Measurements from ENCODE around the gene LRRN2. TPM values are rescaled to one million over a fixed set of nuclear protein-coding genes. Genes with fewer than 3 reads are reported as not detected.

Gene LRRN2
- total RNA-seq, 1 experiment from 2014 or later = 5.3 TPM

DNA sequence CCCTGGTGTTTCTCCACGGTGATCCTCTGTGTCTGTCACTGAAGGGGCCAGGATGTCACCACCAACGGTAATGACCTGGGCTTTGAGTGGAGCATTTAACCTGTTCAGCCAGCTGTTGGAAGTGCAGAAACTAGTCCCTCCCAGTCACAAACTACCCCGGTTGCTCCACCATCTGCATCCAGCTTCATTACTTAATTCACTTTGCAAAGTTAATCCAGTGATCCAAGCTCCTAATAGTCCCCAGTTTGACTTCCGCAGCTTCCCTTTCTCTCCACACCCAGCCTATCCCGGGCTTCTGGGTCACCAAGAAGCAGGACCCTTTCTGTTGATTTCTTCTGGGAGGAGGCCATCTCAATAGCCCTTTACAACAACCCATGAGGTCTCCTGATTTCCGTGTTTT, 105.9 kb downstream of the LRRN2 start:
- Mint-ChIP-seq H3K36me3 (no peaks in the 10 kb centered on the region), H3K4me1 (peaks cover 57% of the 10 kb centered on the region), H3K27me3 (ENCODE audit: low read depth) (peaks cover 26% of the 10 kb centered on the region), H3K27ac (no peak overlapping the region), H3K4me3 (no peak overlapping the region), H3K9me3 (no peaks in the 10 kb centered on the region)
- ChIA-PET POLR2A (no interaction called here), CTCF (interaction anchor here (0.8 to 2.8 kb wide), 8 partner anchors 9 to 482 kb away, joined by 3 to 18 read pairs (median 4); no protein-coding TSS in a partner anchor)
- DNase-seq (ENCODE audit: low spot score) (no peak), ATAC-seq (no peak)
- TF ChIP-seq PRDM15 (CRISPR knock-in tag; IDR thresholded peaks at IDR 0.05) (peak; percentile 42; the same call in 1 of the 2 replicates), ATF1 (CRISPR knock-in tag; IDR thresholded peaks at IDR 0.05) (no peak)
- TF ChIP-seq, protein P1, sequence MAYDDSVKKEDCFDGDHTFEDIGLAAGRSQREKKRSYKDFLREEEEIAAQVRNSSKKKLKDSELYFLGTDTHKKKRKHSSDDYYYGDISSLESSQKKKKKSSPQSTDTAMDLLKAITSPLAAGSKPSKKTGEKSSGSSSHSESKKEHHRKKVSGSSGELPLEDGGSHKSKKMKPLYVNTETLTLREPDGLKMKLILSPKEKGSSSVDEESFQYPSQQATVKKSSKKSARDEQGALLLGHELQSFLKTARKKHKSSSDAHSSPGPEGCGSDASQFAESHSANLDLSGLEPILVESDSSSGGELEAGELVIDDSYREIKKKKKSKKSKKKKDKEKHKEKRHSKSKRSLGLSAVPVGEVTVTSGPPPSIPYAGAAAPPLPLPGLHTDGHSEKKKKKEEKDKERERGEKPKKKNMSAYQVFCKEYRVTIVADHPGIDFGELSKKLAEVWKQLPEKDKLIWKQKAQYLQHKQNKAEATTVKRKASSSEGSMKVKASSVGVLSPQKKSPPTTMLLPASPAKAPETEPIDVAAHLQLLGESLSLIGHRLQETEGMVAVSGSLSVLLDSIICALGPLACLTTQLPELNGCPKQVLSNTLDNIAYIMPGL (CRISPR knock-in tag; IDR thresholded peaks at IDR 0.05) = no peak

GRCh38 chr1:204578867-204579664, 106.5 kb downstream of the LRRN2 start:
- Mint-ChIP-seq H3K27ac (no peak overlapping the region), H3K4me1 (peaks cover 60% of the 10 kb centered on the region), H3K4me3 (no peak overlapping the region), H3K27me3 (ENCODE audit: low read depth) (peaks cover 27% of the 10 kb centered on the region), H3K36me3 (no peaks in the 10 kb centered on the region), H3K9me3 (no peaks in the 10 kb centered on the region)
- POLR2A ChIA-PET = no interaction called here
- DNase-seq (ENCODE audit: low spot score) (peak; percentile 39), ATAC-seq (peak; percentile 34)
- CTCF ChIA-PET = interaction anchor here (0.8 to 2.8 kb wide), 10 partner anchors 10 to 483 kb away, joined by 3 to 18 read pairs (median 3); no protein-coding TSS in a partner anchor
- TF ChIP-seq ESRRA (CRISPR knock-in tag; IDR thresholded peaks at IDR 0.05; ENCODE audit: borderline replicate concordance) (no peak), NR1H2 (CRISPR knock-in tag; IDR thresholded peaks at IDR 0.05) (no peak), ZNF219 (CRISPR knock-in tag; IDR thresholded peaks at IDR 0.05; ENCODE audit: borderline replicate concordance) (no peak), AR (CRISPR knock-in tag; IDR thresholded peaks at IDR 0.05) (no peak), NR2C2 (CRISPR knock-in tag; IDR thresholded peaks at IDR 0.05) (no peak), ETV6 (CRISPR knock-in tag; IDR thresholded peaks at IDR 0.05) (no peak), MYBL2 (CRISPR knock-in tag; IDR thresholded peaks at IDR 0.05) (no peak), ZNF121 (CRISPR knock-in tag; IDR thresholded peaks at IDR 0.05) (no peak), CDX4 (CRISPR knock-in tag; IDR thresholded peaks at IDR 0.05; ENCODE audit: borderline replicate concordance) (no peak), OVOL2 (CRISPR knock-in tag; IDR thresholded peaks at IDR 0.05; ENCODE audit: borderline replicate concordance) (no peak), CBFB (CRISPR knock-in tag; IDR thresholded peaks at IDR 0.05; ENCODE audit: low read depth) (no peak), MLX (CRISPR knock-in tag; IDR thresholded peaks at IDR 0.05) (no peak), TP53 (CRISPR knock-in tag; IDR thresholded peaks at IDR 0.05) (no peak), IRF1 (CRISPR knock-in tag; IDR thresholded peaks at IDR 0.05) (no peak)
- TF ChIP-seq, protein P2, sequence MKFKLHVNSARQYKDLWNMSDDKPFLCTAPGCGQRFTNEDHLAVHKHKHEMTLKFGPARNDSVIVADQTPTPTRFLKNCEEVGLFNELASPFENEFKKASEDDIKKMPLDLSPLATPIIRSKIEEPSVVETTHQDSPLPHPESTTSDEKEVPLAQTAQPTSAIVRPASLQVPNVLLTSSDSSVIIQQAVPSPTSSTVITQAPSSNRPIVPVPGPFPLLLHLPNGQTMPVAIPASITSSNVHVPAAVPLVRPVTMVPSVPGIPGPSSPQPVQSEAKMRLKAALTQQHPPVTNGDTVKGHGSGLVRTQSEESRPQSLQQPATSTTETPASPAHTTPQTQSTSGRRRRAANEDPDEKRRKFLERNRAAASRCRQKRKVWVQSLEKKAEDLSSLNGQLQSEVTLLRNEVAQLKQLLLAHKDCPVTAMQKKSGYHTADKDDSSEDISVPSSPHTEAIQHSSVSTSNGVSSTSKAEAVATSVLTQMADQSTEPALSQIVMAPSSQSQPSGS (CRISPR knock-in tag; IDR thresholded peaks at IDR 0.05; ENCODE audit: borderline replicate concordance, low read depth) = no peak
- TF ChIP-seq, protein P3, sequence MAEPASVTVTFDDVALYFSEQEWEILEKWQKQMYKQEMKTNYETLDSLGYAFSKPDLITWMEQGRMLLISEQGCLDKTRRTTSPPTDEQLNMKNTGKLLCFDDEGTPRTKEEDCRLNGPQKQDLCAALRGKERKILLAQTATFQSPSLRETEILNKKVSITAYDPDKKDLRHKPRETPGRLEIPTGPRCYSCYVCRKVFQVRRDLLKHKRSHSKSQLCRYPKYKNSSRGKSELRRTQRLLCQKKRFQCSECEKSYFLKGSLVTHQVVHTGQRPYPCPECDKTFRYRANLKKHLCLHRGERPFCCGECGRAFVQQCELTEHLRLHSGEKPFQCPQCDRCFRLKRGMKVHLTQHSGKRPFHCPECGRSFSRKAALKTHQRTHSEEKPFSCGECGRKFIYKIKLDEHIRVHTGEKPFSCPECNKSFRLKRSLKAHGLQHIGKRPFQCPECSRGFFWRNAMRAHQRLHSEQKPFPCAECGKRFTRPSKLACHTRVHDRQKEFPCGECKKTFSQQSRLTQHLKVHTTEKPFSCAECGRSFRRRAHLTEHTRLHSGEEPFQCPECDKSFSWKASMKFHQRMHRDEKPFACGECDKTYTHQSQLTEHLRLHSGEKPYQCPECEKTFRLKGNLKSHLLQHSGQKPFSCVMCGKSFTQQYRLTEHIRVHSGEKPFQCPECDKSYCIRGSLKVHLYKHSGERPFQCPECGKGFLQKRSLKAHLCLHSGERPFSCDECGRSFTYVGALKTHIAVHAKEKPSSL (CRISPR knock-in tag; conservative IDR thresholded peaks at IDR 0.05) = no peak

Measured in WTC11 (cell line).